GM12878 (cell line): Measurements from ENCODE around the gene BRAT1. TPM values are rescaled to one million over a fixed set of nuclear protein-coding genes. Genes with fewer than 3 reads are reported as not detected.
A peak's percentile ranks its signal among the peaks of the same experiment; 100 is the strongest.

Experiments used
- CBX3 ChIP-seq: fragments of 200-600 bp; sonication (generic); IDR thresholded peaks from 2 replicates; pipeline ENCODE4 v1.6.1; 2016; ENCODE audit warnings: low read depth, borderline replicate concordance
- CEBPB ChIP-seq, 2 experiments: fragments of 150-350 bp in 1 of 2; IDR thresholded peaks; 2 replicates each; pipeline ENCODE4 v1.6.1; 2012 to 2014; ENCODE audit warnings: low read depth in 2 of 2, low read length in 2 of 2, borderline replicate concordance in 1 of 2, inconsistent platforms in 1 of 2
- CHD1 ChIP-seq: IDR thresholded peaks from 2 replicates; pipeline ENCODE4 v1.6.1; 2012; ENCODE audit warnings: low read depth, low read length, improper control_type of control experiment
- IKZF2 ChIP-seq, 2 experiments: fragments of 450-650 bp; IDR thresholded peaks; 2 replicates each; pipeline ENCODE4 v1.6.1; 2017; ENCODE audit warnings: mild to moderate bottlenecking in 2 of 2, moderate library complexity in 2 of 2
- NFXL1 ChIP-seq: fragments of 450-650 bp; IDR thresholded peaks from 2 replicates; pipeline ENCODE4 v1.6.1; 2017; ENCODE audit warnings: antibody characterized with exemption, mild to moderate bottlenecking, borderline replicate concordance
- NR2C1 ChIP-seq: fragments of 450-650 bp; IDR thresholded peaks from 2 replicates; pipeline ENCODE4 v1.6.1; 2017; ENCODE audit warnings: antibody characterized with exemption, mild to moderate bottlenecking, moderate library complexity
- RCOR1 ChIP-seq: conservative IDR thresholded peaks from 2 replicates; pipeline ENCODE4 v1.6.1; 2012; ENCODE audit warnings: low read depth, low read length, improper control_type of control experiment
- SIN3A ChIP-seq: IDR thresholded peaks from 2 replicates; pipeline ENCODE4 v1.6.1; 2012; ENCODE audit warnings: low read depth, low read length, improper control_type of control experiment
- SMARCA5 ChIP-seq: fragments of 450-650 bp; IDR thresholded peaks from 2 replicates; pipeline ENCODE4 v1.6.1; 2017; ENCODE audit warnings: mild to moderate bottlenecking
- SPI1 ChIP-seq: IDR thresholded peaks from 2 replicates; pipeline ENCODE4 v1.6.1; 2011; ENCODE audit warnings: low read depth, mild to moderate bottlenecking, low read length, moderate library complexity, borderline replicate concordance; ENCODE audit not compliant: insufficient read depth
- STAT1 ChIP-seq: fragments of 450-650 bp; conservative IDR thresholded peaks from 2 replicates; pipeline ENCODE4 v1.6.1; 2014; ENCODE audit warnings: antibody characterized with exemption, mild to moderate bottlenecking
- ZNF274 ChIP-seq: IDR thresholded peaks from one replicate; pipeline ENCODE4 v1.8.0; 2011; ENCODE audit not compliant: insufficient read length, insufficient read depth
- ZSCAN29 ChIP-seq: fragments of 450-650 bp; IDR thresholded peaks from 2 replicates; pipeline ENCODE4 v1.6.1; 2017; ENCODE audit warnings: mild to moderate bottlenecking, moderate library complexity
- ZZZ3 ChIP-seq: IDR thresholded peaks from 2 replicates; pipeline ENCODE4 v1.6.1; 2011; ENCODE audit warnings: low read depth; ENCODE audit not compliant: control insufficient read depth, insufficient read length
- polyA plus RNA-seq, 11 experiments: library from polyadenylated mRNA; depleted of rRNA in 4 of 11; unstranded in 6 of 11; stranded (reverse) in 5 of 11; fragments of >200 nt; fragmentation: Nextera tagmentation in 4 of 11; fragmentation: Illumina TruSeq in 1 of 11; extraction: Ambion mirVana in 4 of 11; extraction: Trizol in 1 of 11; gene quantifications; 1 replicate in 1 of 11; 2 replicates in 10 of 11; pipeline versions ENCODE4 v1.2.1 to v1.2.3, GENCODE V29; 2011 to 2016; ENCODE audit warnings: inconsistent platforms in 2 of 11, missing spikeins in 2 of 11, low read depth in 1 of 11
- total RNA-seq, 4 experiments: library from RNA; depleted of rRNA in 3 of 4; stranded (reverse); fragments of >200 nt in 3 of 4; fragmentation: Illumina TruSeq in 1 of 4; extraction: Trizol in 1 of 4; gene quantifications; 2 replicates each; pipeline versions ENCODE4 v1.2.1 to v1.2.3, GENCODE V29; 2013 to 2021
- TF ChIP-seq, protein P1 (sequence below): fragments of 450-650 bp; formaldehyde crosslinking; IDR thresholded peaks from 2 replicates; pipeline ENCODE4 v1.4.0; 2020; ENCODE audit warnings: mild to moderate bottlenecking, moderate library complexity
- TF ChIP-seq, protein P2 (sequence below): fragments of 450-650 bp; IDR thresholded peaks from 2 replicates; pipeline ENCODE4 v1.6.1; 2017; ENCODE audit warnings: mild to moderate bottlenecking, moderate library complexity
- TF ChIP-seq, protein P3 (sequence below): IDR thresholded peaks from 2 replicates; pipeline ENCODE4 v1.6.1; 2011; ENCODE audit warnings: low read depth, low read length, improper control_type of control experiment, borderline replicate concordance
- TF ChIP-seq, protein P4 (sequence below): fragments of 450-650 bp; IDR thresholded peaks from 2 replicates; pipeline ENCODE4 v1.6.1; 2018; ENCODE audit warnings: mild to moderate bottlenecking, low read depth, moderate library complexity; ENCODE audit not compliant: partially characterized antibody

Gene BRAT1
- total and polyA plus RNA-seq, 10 of the 15 experiments (the other 5 are each of a cell fraction or from before 2014, with no cell fraction given): 0.13 to 53.3 (median 16.0) TPM

DNA sequence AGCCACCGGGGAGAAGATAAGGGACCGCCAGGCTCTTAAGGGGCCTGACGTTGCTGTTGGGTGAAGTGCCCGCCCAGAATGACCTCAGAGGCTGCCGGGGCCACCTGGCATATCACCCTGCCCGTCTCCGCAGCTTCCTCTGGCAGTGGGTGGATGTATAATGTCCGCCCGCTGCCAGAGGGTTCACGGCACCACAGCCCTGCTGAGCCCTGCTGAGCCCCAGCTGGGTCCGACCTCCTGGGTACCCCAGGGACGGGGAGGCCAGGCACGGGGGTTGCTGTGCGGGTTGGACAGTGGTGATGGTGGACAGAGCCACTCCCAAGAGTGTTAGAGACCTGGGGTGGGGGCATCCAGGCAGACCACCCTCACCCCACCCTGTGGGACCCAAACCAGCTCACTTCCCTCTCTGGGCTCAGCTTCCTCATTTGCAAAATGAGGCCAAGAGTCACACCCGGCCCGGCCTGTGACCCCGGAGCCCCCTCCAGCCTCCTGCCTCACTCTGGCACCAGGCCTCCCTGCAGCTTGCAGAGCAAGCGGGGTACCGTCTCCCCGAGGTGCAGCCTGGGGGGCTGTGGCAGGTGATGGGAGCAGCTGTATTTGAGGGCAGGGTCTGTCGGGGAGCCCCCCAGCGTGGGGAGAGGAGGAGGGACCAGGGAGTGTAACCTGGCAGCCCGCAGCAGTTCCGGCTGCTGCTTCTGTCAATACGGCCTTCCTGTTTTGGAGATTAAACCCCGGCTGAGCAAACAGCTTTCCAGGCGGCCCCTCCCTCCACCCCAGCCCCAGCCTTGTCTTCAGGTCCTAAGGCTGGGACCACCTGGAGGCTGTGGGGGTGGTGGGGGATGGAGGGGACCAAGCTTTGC lies 44.2 kb downstream of the BRAT1 start (continued):
- TF ChIP-seq, protein P1, sequence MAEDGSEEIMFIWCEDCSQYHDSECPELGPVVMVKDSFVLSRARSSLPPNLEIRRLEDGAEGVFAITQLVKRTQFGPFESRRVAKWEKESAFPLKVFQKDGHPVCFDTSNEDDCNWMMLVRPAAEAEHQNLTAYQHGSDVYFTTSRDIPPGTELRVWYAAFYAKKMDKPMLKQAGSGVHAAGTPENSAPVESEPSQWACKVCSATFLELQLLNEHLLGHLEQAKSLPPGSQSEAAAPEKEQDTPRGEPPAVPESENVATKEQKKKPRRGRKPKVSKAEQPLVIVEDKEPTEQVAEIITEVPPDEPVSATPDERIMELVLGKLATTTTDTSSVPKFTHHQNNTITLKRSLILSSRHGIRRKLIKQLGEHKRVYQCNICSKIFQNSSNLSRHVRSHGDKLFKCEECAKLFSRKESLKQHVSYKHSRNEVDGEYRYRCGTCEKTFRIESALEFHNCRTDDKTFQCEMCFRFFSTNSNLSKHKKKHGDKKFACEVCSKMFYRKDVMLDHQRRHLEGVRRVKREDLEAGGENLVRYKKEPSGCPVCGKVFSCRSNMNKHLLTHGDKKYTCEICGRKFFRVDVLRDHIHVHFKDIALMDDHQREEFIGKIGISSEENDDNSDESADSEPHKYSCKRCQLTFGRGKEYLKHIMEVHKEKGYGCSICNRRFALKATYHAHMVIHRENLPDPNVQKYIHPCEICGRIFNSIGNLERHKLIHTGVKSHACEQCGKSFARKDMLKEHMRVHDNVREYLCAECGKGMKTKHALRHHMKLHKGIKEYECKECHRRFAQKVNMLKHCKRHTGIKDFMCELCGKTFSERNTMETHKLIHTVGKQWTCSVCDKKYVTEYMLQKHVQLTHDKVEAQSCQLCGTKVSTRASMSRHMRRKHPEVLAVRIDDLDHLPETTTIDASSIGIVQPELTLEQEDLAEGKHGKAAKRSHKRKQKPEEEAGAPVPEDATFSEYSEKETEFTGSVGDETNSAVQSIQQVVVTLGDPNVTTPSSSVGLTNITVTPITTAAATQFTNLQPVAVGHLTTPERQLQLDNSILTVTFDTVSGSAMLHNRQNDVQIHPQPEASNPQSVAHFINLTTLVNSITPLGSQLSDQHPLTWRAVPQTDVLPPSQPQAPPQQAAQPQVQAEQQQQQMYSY (CRISPR knock-in tag): no peak
- TF ChIP-seq NFXL1 (no peak), ZZZ3 (no peak), SPI1 (peak; percentile 39; the same call in 1 of the 2 replicates), NR2C1 (no peak), ZNF274 (no peak), STAT1 (no peak), RCOR1 (no peak), CBX3 (no peak), CHD1 (no peak), SIN3A (no peak), CEBPB (IDR thresholded peaks at IDR 0.05; ENCODE audit: borderline replicate concordance in 1 of 2, low read depth in 2 of 2, low read length in 2 of 2) (no peak), ZSCAN29 (no peak), SMARCA5 (no peak), IKZF2 (IDR thresholded peaks at IDR 0.05) (no peak)
- TF ChIP-seq, protein P2, sequence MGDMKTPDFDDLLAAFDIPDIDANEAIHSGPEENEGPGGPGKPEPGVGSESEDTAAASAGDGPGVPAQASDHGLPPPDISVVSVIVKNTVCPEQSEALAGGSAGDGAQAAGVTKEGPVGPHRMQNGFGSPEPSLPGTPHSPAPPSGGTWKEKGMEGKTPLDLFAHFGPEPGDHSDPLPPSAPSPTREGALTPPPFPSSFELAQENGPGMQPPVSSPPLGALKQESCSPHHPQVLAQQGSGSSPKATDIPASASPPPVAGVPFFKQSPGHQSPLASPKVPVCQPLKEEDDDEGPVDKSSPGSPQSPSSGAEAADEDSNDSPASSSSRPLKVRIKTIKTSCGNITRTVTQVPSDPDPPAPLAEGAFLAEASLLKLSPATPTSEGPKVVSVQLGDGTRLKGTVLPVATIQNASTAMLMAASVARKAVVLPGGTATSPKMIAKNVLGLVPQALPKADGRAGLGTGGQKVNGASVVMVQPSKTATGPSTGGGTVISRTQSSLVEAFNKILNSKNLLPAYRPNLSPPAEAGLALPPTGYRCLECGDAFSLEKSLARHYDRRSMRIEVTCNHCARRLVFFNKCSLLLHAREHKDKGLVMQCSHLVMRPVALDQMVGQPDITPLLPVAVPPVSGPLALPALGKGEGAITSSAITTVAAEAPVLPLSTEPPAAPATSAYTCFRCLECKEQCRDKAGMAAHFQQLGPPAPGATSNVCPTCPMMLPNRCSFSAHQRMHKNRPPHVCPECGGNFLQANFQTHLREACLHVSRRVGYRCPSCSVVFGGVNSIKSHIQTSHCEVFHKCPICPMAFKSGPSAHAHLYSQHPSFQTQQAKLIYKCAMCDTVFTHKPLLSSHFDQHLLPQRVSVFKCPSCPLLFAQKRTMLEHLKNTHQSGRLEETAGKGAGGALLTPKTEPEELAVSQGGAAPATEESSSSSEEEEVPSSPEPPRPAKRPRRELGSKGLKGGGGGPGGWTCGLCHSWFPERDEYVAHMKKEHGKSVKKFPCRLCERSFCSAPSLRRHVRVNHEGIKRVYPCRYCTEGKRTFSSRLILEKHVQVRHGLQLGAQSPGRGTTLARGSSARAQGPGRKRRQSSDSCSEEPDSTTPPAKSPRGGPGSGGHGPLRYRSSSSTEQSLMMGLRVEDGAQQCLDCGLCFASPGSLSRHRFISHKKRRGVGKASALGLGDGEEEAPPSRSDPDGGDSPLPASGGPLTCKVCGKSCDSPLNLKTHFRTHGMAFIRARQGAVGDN: peak; percentile 50; the same call in 1 of the 2 replicates
- TF ChIP-seq, protein P3, sequence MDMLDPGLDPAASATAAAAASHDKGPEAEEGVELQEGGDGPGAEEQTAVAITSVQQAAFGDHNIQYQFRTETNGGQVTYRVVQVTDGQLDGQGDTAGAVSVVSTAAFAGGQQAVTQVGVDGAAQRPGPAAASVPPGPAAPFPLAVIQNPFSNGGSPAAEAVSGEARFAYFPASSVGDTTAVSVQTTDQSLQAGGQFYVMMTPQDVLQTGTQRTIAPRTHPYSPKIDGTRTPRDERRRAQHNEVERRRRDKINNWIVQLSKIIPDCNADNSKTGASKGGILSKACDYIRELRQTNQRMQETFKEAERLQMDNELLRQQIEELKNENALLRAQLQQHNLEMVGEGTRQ: no peak
- TF ChIP-seq, protein P4, sequence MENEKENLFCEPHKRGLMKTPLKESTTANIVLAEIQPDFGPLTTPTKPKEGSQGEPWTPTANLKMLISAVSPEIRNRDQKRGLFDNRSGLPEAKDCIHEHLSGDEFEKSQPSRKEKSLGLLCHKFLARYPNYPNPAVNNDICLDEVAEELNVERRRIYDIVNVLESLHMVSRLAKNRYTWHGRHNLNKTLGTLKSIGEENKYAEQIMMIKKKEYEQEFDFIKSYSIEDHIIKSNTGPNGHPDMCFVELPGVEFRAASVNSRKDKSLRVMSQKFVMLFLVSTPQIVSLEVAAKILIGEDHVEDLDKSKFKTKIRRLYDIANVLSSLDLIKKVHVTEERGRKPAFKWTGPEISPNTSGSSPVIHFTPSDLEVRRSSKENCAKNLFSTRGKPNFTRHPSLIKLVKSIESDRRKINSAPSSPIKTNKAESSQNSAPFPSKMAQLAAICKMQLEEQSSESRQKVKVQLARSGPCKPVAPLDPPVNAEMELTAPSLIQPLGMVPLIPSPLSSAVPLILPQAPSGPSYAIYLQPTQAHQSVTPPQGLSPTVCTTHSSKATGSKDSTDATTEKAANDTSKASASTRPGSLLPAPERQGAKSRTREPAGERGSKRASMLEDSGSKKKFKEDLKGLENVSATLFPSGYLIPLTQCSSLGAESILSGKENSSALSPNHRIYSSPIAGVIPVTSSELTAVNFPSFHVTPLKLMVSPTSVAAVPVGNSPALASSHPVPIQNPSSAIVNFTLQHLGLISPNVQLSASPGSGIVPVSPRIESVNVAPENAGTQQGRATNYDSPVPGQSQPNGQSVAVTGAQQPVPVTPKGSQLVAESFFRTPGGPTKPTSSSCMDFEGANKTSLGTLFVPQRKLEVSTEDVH: no peak
